HepG2 (cell line): ENCODE data around the gene ST6GALNAC6. TPM values are rescaled to one million over a fixed set of nuclear protein-coding genes. Genes with fewer than 3 reads are reported as not detected.
A peak's percentile ranks its signal among the peaks of the same experiment; 100 is the strongest.

Experiments used
- ATAC-seq: fragments of 200-7000 bp; cut with Tn5 transposase; 3 replicates; pipeline ENCODE4 v1.9.1; 2020; ENCODE audit warnings: mild to moderate bottlenecking, moderate library complexity
- BruUV-seq: library from RNA; stranded (reverse); fragments of 400-500 nt; replicated peaks from 2 replicates; lab custom pipeline; 2021; lab: Mats Ljungman, UMichigan
- CTCF ChIA-PET: fragments of 300-600 bp; formaldehyde crosslinking; extraction: SDS; loops from one replicate; lab custom pipeline; 2021; ENCODE audit warnings: low total read pairs, inconsistent platforms, low intra/inter-chr PET ratio; lab: Yijun Ruan, JAX
- POLR2A ChIA-PET: fragments of 350-600 bp; sonication (Branson Sonifier 250); formaldehyde crosslinking; loops from one replicate; lab custom pipeline; 2020; ENCODE audit warnings: antibody characterized with exemption, inconsistent platforms; lab: Yijun Ruan, JAX
- DNase-seq: peaks from one replicate; pipeline ENCODE4 v3.0.0-alpha.2; 2015; ENCODE audit warnings: low spot score
- FAIRE-seq: peaks from 3 replicates; lab custom pipeline; 2011; peaks lifted over from hg19 to GRCh38; lab: Jason Lieb, UNC
- H2AFZ ChIP-seq: one replicate; pipeline ENCODE4 v1.6.1; 2011; ENCODE audit warnings: low read length, inconsistent platforms
- H3K27ac ChIP-seq: fragments of 300-600 bp; 3 replicates; pipeline ENCODE4 v1.8.0; 2011; ENCODE audit warnings: mixed run types, mild to moderate bottlenecking, mixed read lengths, low read length, inconsistent platforms; ENCODE audit not compliant: insufficient read depth; ENCODE audit errors: extremely low read length
- H3K27me3 ChIP-seq, 2 experiments: fragments of 200-600 bp in 1 of 2; 2 replicates in 1 of 2; 3 replicates in 1 of 2; pipeline versions ENCODE4 v1.6.0 to v1.8.0; 2011; ENCODE audit warnings: low read length in 2 of 2, mild to moderate bottlenecking in 2 of 2, moderate library complexity in 2 of 2, inconsistent platforms in 1 of 2; ENCODE audit not compliant: insufficient read depth in 2 of 2, control insufficient read depth in 1 of 2
- H3K36me3 ChIP-seq, 2 experiments: fragments of 200-600 bp in 1 of 2; replicated peaks in 1 of 2; 2 replicates in 1 of 2; 3 replicates in 1 of 2; pipeline versions ENCODE4 v1.5.1 to v1.8.0; 2011; ENCODE audit warnings: low read length in 2 of 2, inconsistent platforms in 1 of 2; ENCODE audit not compliant: insufficient read depth in 2 of 2, control insufficient read depth in 1 of 2
- H3K4me1 ChIP-seq: 2 replicates; pipeline ENCODE4 v1.5.1; 2012; ENCODE audit warnings: low read length, inconsistent platforms; ENCODE audit not compliant: insufficient read depth
- H3K4me2 ChIP-seq: 2 replicates; pipeline ENCODE4 v1.6.0; 2011; ENCODE audit warnings: low read depth, low read length, inconsistent platforms
- H3K4me3 ChIP-seq, 3 experiments: fragments of 200-600 bp in 1 of 3; sonication (generic), shearing (Covaris generic) in 1 of 3; replicated peaks in 1 of 3; 2 replicates each; pipeline ENCODE4 v1.5.1; 2011 to 2016; ENCODE audit warnings: low read length in 3 of 3, inconsistent platforms in 2 of 3, low read depth in 2 of 3, mild to moderate bottlenecking in 2 of 3, control low read depth in 1 of 3, mixed read lengths in 1 of 3; ENCODE audit not compliant: insufficient read depth in 1 of 3
- H3K79me2 ChIP-seq: one replicate; pipeline ENCODE4 v1.6.1; 2011; ENCODE audit warnings: low read length, inconsistent platforms; ENCODE audit not compliant: insufficient read depth
- H3K9ac ChIP-seq: 2 replicates; pipeline ENCODE4 v1.6.0; 2011; ENCODE audit warnings: mild to moderate bottlenecking, low read depth, low read length, inconsistent platforms; ENCODE audit not compliant: insufficient read depth
- H3K9me3 ChIP-seq: 2 replicates; pipeline ENCODE4 v1.5.1; 2012; ENCODE audit warnings: mild to moderate bottlenecking, low read length
- H4K20me1 ChIP-seq: 2 replicates; pipeline ENCODE4 v1.6.0; 2011; ENCODE audit warnings: inconsistent platforms, mild to moderate bottlenecking, low read length, moderate library complexity; ENCODE audit not compliant: insufficient read depth
- ARNT2 ChIP-seq: sonication (generic); formaldehyde crosslinking; IDR thresholded peaks from 2 replicates; pipeline ENCODE4 v1.8.0; 2022; ENCODE audit warnings: mild to moderate bottlenecking, low read depth, missing genetic modification reagents, moderate library complexity
- DRAP1 ChIP-seq: IDR thresholded peaks from 2 replicates; pipeline ENCODE4 v1.6.1; 2016; ENCODE audit warnings: missing genetic modification reagents, missing compliant biosample characterization
- HDAC2 ChIP-seq: sonication (generic); formaldehyde crosslinking; IDR thresholded peaks from 2 replicates; pipeline ENCODE4 v1.4.0; 2020; ENCODE audit warnings: missing genetic modification reagents
- KDM5A ChIP-seq: fragments of 200-600 bp; sonication (generic); IDR thresholded peaks from 2 replicates; pipeline ENCODE4 v1.7.0; 2018; ENCODE audit warnings: antibody characterized with exemption, mild to moderate bottlenecking, low read length, borderline replicate concordance
- POLR2G ChIP-seq: fragments of 200-400 bp; formaldehyde crosslinking; IDR thresholded peaks from 2 replicates; pipeline ENCODE4 v1.6.1; 2018; ENCODE audit warnings: mild to moderate bottlenecking, low read depth, low read length, moderate library complexity
- SCMH1 ChIP-seq: sonication (generic); formaldehyde crosslinking; IDR thresholded peaks from 2 replicates; pipeline ENCODE4 v1.9.0; 2021; ENCODE audit warnings: missing genetic modification reagents, mild to moderate bottlenecking, borderline replicate concordance
- WGBS: methylation state at CpG from one replicate; pipeline ENCODE4 v1.1.6; 2017; ENCODE audit warnings: low lambda C conversion rate; 5-methylcytosine and 5-hydroxymethylcytosine counted together
- in situ Hi-C: cut with HindIII; loops from 2 replicates; pipeline ENCODE4 v1.10.0; 2017; ENCODE audit warnings: low pct_unique_long_range_greater_than_20kb; ENCODE audit not compliant: extremely low pct_ligation_motif_present
- intact Hi-C: fragments of 100-400 bp; cut with micrococcal nuclease; formaldehyde crosslinking; loops from one replicate; pipeline ENCODE4 v1.10.0; 2022; ENCODE audit not compliant: unreplicated experiment
- polyA plus RNA-seq, 8 experiments: library from polyadenylated mRNA; depleted of rRNA in 3 of 8; stranded (reverse) in 7 of 8; unstranded in 1 of 8; fragments of >200 nt; fragmentation: Illumina TruSeq in 4 of 8; extraction: Trizol in 4 of 8; gene quantifications; 2 replicates each; pipeline versions ENCODE4 v1.2.1 to v1.2.3, GENCODE V29; 2011 to 2016; ENCODE audit warnings: low read depth in 4 of 8, missing spikeins in 1 of 8, mixed read lengths in 1 of 8; ENCODE audit not compliant: insufficient read depth in 1 of 8
- total RNA-seq, 5 experiments: library from RNA; depleted of rRNA; stranded (reverse); fragments of >200 nt; fragmentation: Illumina TruSeq; extraction: Trizol; gene quantifications; 2 replicates each; pipeline ENCODE4 v1.2.3, GENCODE V29; 2016; ENCODE audit warnings: low read depth in 1 of 5
- TF ChIP-seq, protein P1 (sequence below), 2 experiments: sonication (generic) in 1 of 2; formaldehyde crosslinking in 1 of 2; IDR thresholded peaks; 2 replicates each; pipeline versions ENCODE4 v1.4.0 to v1.6.1; 2016 to 2020; ENCODE audit warnings: borderline replicate concordance in 1 of 2, low read depth in 1 of 2, mild to moderate bottlenecking in 1 of 2, missing genetic modification reagents in 1 of 2

Gene ST6GALNAC6
- total and polyA plus RNA-seq, 2 of the 13 experiments (the other 11 are each of a cell fraction or from before 2014, with no cell fraction given): 18.5 to 65.4 TPM

DNA sequence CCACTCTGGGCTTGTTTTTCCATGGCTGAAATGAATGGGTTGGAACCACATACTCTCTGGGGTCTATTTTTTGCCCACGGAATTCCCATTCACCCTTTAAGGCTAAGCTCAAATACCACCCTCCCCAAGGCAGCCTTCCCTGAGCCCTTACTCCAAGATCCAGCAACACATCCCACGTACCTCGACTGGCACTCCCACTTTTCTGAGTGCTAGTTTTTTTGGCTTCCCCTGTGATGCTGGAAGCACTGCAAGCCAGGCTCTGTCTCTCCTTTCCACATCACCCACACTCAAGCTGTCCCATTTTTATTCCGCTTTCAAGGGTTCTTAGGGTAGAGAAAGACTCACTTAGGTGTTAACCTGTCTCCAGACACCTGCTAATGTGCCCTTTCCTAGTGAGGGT lies 6.0 kb downstream of the ST6GALNAC6 start (continued):
- TF ChIP-seq SCMH1 (CRISPR knock-in tag): no peak
- TF ChIP-seq ARNT2 (CRISPR knock-in tag): no peak

GRCh38 chr9:127892831-127893230 lies 6.6 kb downstream of the ST6GALNAC6 start:
- peaks cover 21% of the 10 kb centered on the region for H3K4me1 ChIP-seq
- H3K79me2 ChIP-seq: peaks cover 15% of the 10 kb centered on the region
- TF ChIP-seq POLR2G (0 out of 2 replicates have a peak, but pooled peaks have one; percentile 5), HDAC2 (CRISPR knock-in tag) (no peak), DRAP1 (CRISPR knock-in tag) (no peak), KDM5A (peak; percentile 28; the same call in 1 of the 2 replicates)
- TF ChIP-seq, protein P1, sequence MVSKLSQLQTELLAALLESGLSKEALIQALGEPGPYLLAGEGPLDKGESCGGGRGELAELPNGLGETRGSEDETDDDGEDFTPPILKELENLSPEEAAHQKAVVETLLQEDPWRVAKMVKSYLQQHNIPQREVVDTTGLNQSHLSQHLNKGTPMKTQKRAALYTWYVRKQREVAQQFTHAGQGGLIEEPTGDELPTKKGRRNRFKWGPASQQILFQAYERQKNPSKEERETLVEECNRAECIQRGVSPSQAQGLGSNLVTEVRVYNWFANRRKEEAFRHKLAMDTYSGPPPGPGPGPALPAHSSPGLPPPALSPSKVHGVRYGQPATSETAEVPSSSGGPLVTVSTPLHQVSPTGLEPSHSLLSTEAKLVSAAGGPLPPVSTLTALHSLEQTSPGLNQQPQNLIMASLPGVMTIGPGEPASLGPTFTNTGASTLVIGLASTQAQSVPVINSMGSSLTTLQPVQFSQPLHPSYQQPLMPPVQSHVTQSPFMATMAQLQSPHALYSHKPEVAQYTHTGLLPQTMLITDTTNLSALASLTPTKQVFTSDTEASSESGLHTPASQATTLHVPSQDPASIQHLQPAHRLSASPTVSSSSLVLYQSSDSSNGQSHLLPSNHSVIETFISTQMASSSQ (IDR thresholded peaks at IDR 0.05; ENCODE audit: low read depth): no peak
- TF ChIP-seq, protein P1 (CRISPR knock-in tag; IDR thresholded peaks at IDR 0.05; ENCODE audit: borderline replicate concordance): no peak
- WGBS: 95% methylated on average over 6 of the region's 6 CpGs
- ChIA-PET POLR2A (interaction anchor here (0.7 to 1.0 kb wide), 3 partner anchors 10 to 27 kb away, joined by 3 read pairs; no protein-coding TSS in a partner anchor), CTCF (no interaction called here)
- no peak overlapping the region for H2AFZ ChIP-seq
- FAIRE-seq: no peak
- no peak for ATAC-seq
- H3K4me2 ChIP-seq: no peak overlapping the region
- H3K27me3 ChIP-seq: no peaks in the 10 kb centered on the region
- intact Hi-C loops: no loop called here
- no peak overlapping the region for H3K27ac ChIP-seq
- in situ Hi-C loops: no loop called here
- H4K20me1 ChIP-seq: no peaks in the 10 kb centered on the region
- no peak overlapping the region for H3K9ac ChIP-seq
- no peak for DNase-seq
- no TSS peak for BruUV-seq
- peaks cover 30 to 61% of the 10 kb centered on the region in 2 experiments for H3K36me3 ChIP-seq
- H3K9me3 ChIP-seq: peaks cover 17% of the 10 kb centered on the region
- H3K4me3 ChIP-seq: no peak overlapping the region
